K562 (cell line): ENCODE data around the gene RMI1.

Experiments
- CBX5 ChIP-seq: IDR thresholded peaks from 2 replicates; pipeline ENCODE4 v1.6.1; 2014; ENCODE audit warnings: low read depth, borderline replicate concordance
- CEBPZ ChIP-seq: fragments of 150-350 bp; IDR thresholded peaks from 2 replicates; pipeline ENCODE4 v1.6.1; 2014; ENCODE audit warnings: low read depth, mild to moderate bottlenecking, low read length, borderline replicate concordance
- CTCF ChIP-seq, 3 experiments: IDR thresholded peaks in 2 of 3; conservative IDR thresholded peaks in 1 of 3; 2 replicates each; pipeline ENCODE4 v1.5.1; 2011 to 2012; ENCODE audit warnings: low read length in 3 of 3, mild to moderate bottlenecking in 3 of 3, control low read depth in 2 of 3, improper control_type of control experiment in 1 of 3, inconsistent platforms in 1 of 3, low read depth in 1 of 3, mixed read lengths in 1 of 3, moderate library complexity in 1 of 3; ENCODE audit not compliant: insufficient read depth in 2 of 3
- EZH2 ChIP-seq: IDR thresholded peaks from 2 replicates; pipeline ENCODE4 v1.6.1; 2012; ENCODE audit warnings: low read depth, mild to moderate bottlenecking, inconsistent platforms, low read length, borderline replicate concordance
- HNRNPK ChIP-seq: fragments of 200-400 bp; formaldehyde crosslinking; IDR thresholded peaks from one replicate; pipeline ENCODE4 v1.6.1; 2018; ENCODE audit warnings: mild to moderate bottlenecking, low read depth, low read length; ENCODE audit not compliant: poor library complexity, severe bottlenecking
- NR3C1 ChIP-seq: sonication (generic); formaldehyde crosslinking; IDR thresholded peaks from 2 replicates; pipeline ENCODE4 v1.8.1; 2022; ENCODE audit warnings: missing genetic modification reagents
- SIN3A ChIP-seq, 2 experiments: fragments of 150-350 bp in 1 of 2; IDR thresholded peaks; 2 replicates each; pipeline ENCODE4 v1.6.1; 2011 to 2016; ENCODE audit warnings: borderline replicate concordance in 2 of 2, low read depth in 2 of 2, low read length in 2 of 2, mild to moderate bottlenecking in 2 of 2, moderate library complexity in 2 of 2; ENCODE audit not compliant: control insufficient read depth in 1 of 2
- ZBTB12 ChIP-seq: fragments of 250-450 bp; sonication (Bioruptor Pico); IDR thresholded peaks from 2 replicates; pipeline ENCODE4 v1.4.0; 2020

- TF ChIP-seq CBX5 = no peak
- TF ChIP-seq EZH2 = no peak
- TF ChIP-seq HNRNPK = no peak
- TF ChIP-seq ZBTB12 (CRISPR knock-in tag) = no peak
- TF ChIP-seq CTCF (IDR thresholded peaks at IDR 0.05 in 2 of 3, conservative IDR thresholded peaks at IDR 0.05 in 1 of 3; ENCODE audit: insufficient read depth in 2 of 3, low read depth in 1 of 3, low read length in 3 of 3) = no peak
- no peak for TF ChIP-seq CEBPZ
- TF ChIP-seq SIN3A (IDR thresholded peaks at IDR 0.05; ENCODE audit: borderline replicate concordance in 2 of 2, control insufficient read depth in 1 of 2, low read depth in 2 of 2, low read length in 2 of 2) = no peak
- no peak for TF ChIP-seq NR3C1 (CRISPR knock-in tag)
Observed at GRCh38 chr9:83932011-83932410, 48.6 kb upstream of the RMI1 start.
